LNCAP (cell line): ENCODE data around the gene SLC24A4.

Experiments
- CTCF ChIP-seq: fragments of 450-650 bp; IDR thresholded peaks from 2 replicates; pipeline ENCODE4 v1.5.1; 2017; ENCODE audit warnings: mild to moderate bottlenecking

SLC24A4 gene

GRCh38 chr14:92470811-92471210 lies 147.8 kb downstream of the SLC24A4 start:
- no peak for TF ChIP-seq CTCF

- TF ChIP-seq CTCF, result no peak
These were observed 149.0 kb downstream of the SLC24A4 start for GRCh38 chr14:92471919-92472318.

- TF ChIP-seq CTCF, result no peak
These were observed 149.9 kb downstream of the SLC24A4 start for GRCh38 chr14:92472860-92473259.

DNA sequence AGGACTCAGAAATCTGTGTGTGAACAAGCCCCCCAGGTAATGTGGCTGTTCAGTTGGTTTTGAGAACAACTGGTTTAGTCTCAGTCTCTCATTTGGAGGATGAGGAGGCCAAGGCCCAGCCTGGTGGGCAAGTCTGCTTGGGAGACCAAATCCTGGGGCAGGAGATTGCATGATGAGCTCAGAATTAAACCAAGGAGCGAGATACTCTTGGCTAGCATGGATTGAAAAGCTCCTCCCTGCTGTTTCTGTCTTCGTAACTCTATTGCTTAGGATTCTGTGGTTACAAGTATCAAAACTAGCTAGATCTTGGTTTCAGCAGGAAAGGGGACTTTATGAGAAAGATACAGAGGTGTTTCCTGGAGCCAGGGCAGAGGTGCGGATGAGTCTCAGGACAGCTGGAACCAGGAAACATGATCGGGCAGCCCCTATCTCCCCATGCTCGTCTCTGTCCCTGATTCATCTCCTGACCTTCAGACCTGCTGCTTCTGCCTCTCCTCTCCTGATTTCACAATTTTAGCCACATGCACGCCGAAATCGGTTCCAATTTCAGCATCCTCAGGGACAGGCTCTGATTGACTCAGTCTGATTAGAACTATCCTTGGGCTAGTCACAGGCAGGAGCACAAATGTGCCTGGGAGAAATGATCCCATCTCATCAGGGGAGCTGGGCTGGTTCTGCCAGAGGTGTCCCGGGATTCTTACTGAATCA lies 150.4 kb downstream of the SLC24A4 start:
- TF ChIP-seq CTCF, result no peak

DNA sequence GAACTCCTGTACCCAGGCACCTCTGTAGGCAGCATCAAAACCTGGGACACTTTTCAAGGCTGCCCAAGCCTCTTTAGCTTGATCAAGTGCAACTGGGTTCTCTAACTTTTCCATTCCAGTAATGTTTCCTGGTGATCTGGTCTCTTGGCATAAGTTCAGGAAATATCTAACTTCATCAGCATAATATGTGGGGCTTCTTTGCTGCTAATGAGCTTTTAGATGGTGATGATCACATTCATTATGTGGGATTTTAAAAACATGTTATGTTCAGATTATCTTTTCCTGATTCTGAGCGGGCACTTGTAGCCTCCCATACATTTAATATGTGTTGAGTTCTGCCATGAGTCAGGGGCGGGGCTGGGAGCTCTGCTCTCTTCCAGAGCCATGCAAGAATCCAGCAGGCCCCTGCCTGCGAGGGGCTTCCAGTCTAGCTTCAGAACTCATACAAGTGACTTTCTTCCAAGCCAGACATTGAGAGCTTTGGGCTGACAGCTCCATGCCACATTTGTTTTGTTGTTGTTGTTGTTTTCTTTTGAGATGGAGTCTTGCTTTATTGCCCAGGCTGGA lies 151.1 kb downstream of the SLC24A4 start:
- no peak for TF ChIP-seq CTCF

DNA sequence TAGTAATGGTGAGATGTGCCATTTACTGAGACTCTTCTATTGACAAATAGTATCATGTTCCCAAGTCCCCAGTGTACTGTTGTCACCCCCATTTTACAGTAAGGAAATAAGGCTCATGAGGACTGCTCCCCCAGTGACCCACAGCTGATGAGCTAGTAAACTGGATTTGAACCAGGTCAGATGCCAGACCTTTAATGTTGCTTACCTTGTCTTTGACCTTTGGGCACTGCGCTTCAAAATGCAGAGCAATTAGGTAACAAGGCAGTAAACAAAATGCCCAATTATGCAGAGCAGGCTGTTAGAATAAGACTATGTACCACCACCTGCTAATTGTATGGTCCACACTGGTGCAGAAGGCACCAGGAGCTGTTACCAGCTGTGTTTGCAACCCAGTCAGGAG lies 152.1 kb downstream of the SLC24A4 start:
- no peak for TF ChIP-seq CTCF

- TF ChIP-seq CTCF, result no peak
These were observed 152.7 kb downstream of the SLC24A4 start for GRCh38 chr14:92475451-92476187.
